ENCODE results near the gene KRT71.
"Not testable (repeated sequence)": the region's sequence is repeated elsewhere in the genome, so short reads cannot be mapped to it uniquely, and the experiment has no call there.

KRT71 gene

GRCh38 chr12:52519826-52520662 lies 32.9 kb downstream of the KRT71 start, which contains the start of gene KRT5:
Gene KRT5, minus strand, starts transcription at chr12:52520394. Its CDS starts 98 bp downstream, at chr12:52520296.
- no peak for DNase-seq (ENCODE audit: low spot score)

- no peak for DNase-seq (ENCODE audit: low spot score)
Measured at GRCh38 chr12:52519387-52519703, 33.6 kb downstream of the KRT71 start.

GRCh38 chr12:52518574-52519386 lies 34.2 kb downstream of the KRT71 start:
- no peak for DNase-seq (ENCODE audit: low spot score)

GRCh38 chr12:52517888-52518287 lies 35.1 kb downstream of the KRT71 start:
- DNase-seq (ENCODE audit: low spot score) = no peak

GRCh38 chr12:52517005-52517835 lies 35.7 kb downstream of the KRT71 start:
- DNase-seq (ENCODE audit: low spot score) = no peak

DNA sequence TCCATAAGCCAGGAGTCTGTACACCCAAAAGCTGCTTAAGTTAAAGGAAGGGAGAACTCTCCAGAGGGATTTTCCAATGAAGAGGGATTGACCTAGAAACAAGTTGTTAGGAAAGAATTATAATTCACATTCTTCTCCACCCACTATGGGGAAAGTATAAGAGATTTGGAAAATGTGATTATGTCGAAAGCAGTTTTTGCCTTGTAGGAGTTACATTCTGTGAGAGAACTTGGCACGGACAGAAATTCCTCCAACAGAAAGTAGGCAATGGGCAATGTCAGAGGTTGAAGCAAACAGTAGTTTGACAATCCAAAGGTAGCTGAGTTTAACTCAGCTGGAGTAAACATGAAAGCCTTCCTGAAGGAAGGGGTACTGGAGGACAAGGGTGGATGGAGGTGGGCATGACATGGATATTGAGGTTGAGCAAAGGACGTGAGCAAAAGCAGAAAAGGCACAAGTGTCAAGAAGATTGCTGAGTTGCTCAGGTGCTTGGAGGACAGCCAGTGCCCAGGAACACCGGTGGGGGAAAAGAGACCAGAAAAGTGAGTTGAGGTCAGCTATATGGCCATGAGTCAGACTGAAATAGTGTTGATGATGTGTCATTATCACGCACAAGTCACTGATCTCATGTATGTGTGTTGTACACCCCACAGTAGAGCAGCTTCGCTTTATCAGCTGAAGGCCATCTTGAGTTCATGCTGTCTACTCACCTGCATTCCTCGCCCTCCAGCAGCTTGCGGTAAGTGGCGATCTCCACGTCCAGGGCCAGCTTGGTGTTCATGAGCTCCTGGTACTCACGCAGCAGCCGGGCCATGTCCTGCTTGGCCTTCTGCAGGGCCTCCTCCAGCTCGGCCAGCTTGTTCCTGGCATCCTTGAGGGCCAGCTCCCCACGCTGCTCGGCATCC lies 36.8 kb downstream of the KRT71 start:
- no peak for DNase-seq (ENCODE audit: low spot score)

DNA sequence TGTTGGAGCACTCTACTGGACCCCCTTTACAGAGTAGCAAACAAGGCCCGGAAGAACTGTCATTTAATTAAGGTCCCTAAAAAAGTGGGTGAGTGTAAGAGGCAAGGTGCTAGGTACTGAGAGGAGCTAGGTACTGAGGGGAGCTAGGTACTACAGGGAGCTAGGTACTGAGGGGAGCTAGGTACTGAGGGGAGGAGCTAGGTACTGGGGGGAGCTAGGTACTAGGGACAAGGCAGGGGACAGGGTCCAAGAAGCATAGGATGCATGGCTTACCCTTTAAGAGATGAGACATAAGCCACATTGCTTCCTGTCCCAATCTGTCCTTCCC lies 37.7 kb downstream of the KRT71 start:
- no peak for DNase-seq (ENCODE audit: low spot score)

GRCh38 chr12:52514471-52515318 lies 38.2 kb downstream of the KRT71 start:
- DNase-seq (ENCODE audit: low spot score) = no peak

GRCh38 chr12:52513736-52514135 lies 39.2 kb downstream of the KRT71 start:
- no peak for DNase-seq (ENCODE audit: low spot score)

GRCh38 chr12:52508211-52508610 lies 44.7 kb downstream of the KRT71 start:
- no peak for DNase-seq (ENCODE audit: low spot score)

- DNase-seq (ENCODE audit: low spot score) = peak; percentile 46
Measured at GRCh38 chr12:52506858-52507715, 45.9 kb downstream of the KRT71 start.

- DNase-seq (ENCODE audit: low spot score) = no peak
Measured at GRCh38 chr12:52502877-52503276, 50.1 kb downstream of the KRT71 start.

GRCh38 chr12:52501490-52501889 lies 51.5 kb downstream of the KRT71 start:
- no peak for DNase-seq (ENCODE audit: low spot score)

- DNase-seq (ENCODE audit: low spot score) = not testable (repeated sequence)
Measured at GRCh38 chr12:52500574-52500973, 52.4 kb downstream of the KRT71 start.

DNA sequence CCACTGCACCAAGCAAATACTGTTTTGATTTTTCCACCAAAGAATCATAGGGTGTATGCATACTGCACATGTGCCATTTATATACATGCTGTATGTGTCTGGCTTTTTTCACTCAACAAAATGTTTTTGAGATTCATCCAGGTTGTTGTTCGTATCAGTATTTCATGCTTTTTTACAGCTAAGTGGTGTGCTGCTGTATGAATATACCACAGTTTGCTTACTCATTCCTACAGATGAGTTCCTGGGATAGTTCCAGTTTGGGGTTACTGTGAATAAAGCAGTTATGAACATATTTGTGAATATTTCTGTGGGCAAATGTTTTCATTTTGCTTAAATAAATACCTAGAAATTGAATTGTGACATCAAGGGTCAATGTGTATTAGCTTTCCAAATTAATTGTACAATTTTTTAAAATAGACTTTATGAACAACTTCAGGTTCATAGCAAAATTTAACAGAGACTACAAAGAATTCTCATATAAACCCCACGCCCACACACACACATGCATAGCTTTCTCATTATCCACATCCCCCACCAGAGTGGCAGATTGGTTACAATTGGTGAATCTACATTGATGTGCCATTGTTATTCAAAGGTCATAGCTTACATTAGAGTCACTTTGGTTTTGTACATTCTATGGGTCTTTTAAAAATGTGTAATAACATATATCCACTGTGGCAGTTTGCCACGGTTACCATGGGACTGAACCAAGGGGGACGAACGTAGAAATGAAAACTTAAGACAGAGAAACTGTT lies 53.0 kb downstream of the KRT71 start:
- DNase-seq (ENCODE audit: low spot score) = no peak

- no peak for DNase-seq (ENCODE audit: low spot score)
Measured at GRCh38 chr12:52498946-52499345, 54.0 kb downstream of the KRT71 start.

DNA sequence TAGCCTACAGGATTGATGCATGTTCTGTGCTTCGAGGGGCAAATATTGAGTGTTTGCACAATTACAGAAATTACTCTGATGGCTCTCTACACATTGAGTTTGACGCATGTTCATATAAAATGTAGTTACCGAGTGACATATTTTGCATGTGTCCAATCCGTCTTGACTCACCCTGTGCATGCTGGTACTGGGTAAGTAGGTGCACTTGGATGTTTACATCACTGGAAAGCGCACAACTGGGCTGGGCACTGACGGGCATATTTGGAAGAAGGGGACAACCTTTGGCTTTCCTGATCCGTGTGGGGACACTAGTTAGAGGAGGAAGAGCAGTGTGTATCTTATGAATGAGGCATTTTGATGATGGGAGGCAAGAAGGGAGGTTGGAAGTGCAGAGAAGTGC lies 55.0 kb downstream of the KRT71 start:
- DNase-seq (ENCODE audit: low spot score) = no peak

GRCh38 chr12:52496590-52497071 lies 56.3 kb downstream of the KRT71 start:
- DNase-seq (ENCODE audit: low spot score) = peak; percentile 39

- DNase-seq (ENCODE audit: low spot score) = no peak
Measured at GRCh38 chr12:52496054-52496453, 56.9 kb downstream of the KRT71 start.
